ENCODE measurements around the gene AKR1E2. TPM values are rescaled to one million over a fixed set of nuclear protein-coding genes. Genes with fewer than 3 reads are reported as not detected.

Gene AKR1E2
- total and polyA plus RNA-seq, 4 donors = 1.5 to 7.5 (median 3.8) TPM

- TF ChIP-seq, protein P1, sequence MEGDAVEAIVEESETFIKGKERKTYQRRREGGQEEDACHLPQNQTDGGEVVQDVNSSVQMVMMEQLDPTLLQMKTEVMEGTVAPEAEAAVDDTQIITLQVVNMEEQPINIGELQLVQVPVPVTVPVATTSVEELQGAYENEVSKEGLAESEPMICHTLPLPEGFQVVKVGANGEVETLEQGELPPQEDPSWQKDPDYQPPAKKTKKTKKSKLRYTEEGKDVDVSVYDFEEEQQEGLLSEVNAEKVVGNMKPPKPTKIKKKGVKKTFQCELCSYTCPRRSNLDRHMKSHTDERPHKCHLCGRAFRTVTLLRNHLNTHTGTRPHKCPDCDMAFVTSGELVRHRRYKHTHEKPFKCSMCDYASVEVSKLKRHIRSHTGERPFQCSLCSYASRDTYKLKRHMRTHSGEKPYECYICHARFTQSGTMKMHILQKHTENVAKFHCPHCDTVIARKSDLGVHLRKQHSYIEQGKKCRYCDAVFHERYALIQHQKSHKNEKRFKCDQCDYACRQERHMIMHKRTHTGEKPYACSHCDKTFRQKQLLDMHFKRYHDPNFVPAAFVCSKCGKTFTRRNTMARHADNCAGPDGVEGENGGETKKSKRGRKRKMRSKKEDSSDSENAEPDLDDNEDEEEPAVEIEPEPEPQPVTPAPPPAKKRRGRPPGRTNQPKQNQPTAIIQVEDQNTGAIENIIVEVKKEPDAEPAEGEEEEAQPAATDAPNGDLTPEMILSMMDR (IDR thresholded peaks at IDR 0.05; ENCODE audit: control extremely low read depth, extremely low read depth) = no peak
- ATAC-seq (ENCODE audit: insufficient read depth, low FRiP score) = no peak
- Histone ChIP-seq H3K9me3 (ENCODE audit: control insufficient read depth in 4 of 4, insufficient read depth in 3 of 4, low read length in 3 of 4) (no peaks in the 10 kb centered on the region), H3K4me1 (ENCODE audit: control insufficient read depth in 5 of 5, insufficient read depth in 5 of 5, low read length in 5 of 5) (no peaks in the 10 kb centered on the region), H3K27ac (ENCODE audit: low read depth in 1 of 2, low read length in 1 of 2) (no peak overlapping the region), H3K4me3 (no peak overlapping the region), H3K27me3 (ENCODE audit: control insufficient read depth in 3 of 3, insufficient read depth in 3 of 3, low read length in 2 of 3) (no peaks in the 10 kb centered on the region), H3K36me3 (ENCODE audit: control insufficient read depth in 4 of 4, insufficient read depth in 4 of 4, low read length in 4 of 4) (no peaks in the 10 kb centered on the region), H3K9ac (ENCODE audit: insufficient read depth in 1 of 2, low read length in 2 of 2) (no peak overlapping the region)
- no peak for DNase-seq
- 54 to 72% methylated on average over 1 of the region's 1 CpG for WGBS, 2 donors
Observed at GRCh38 chr10:4792381-4792780, 33.6 kb upstream of the AKR1E2 start.

DNA sequence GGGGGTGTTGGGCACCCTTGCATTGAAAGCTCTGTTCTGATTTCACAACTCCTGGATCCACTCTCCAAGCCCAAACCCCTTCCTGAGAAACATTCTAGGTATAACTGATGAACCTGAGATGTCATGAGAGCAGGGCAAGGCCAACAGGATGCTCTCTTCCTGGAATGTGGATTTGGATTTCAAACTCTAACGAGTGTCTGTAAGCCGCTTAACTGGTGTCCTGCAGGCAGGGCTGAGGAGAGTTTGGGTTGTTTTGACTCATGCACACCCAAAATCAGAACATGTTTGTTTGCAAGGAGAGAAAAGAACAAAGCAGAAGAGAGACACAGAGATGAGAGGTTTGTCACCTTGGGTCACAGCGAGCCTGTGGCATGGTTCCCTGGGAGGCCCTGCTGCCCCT is 24.6 kb upstream of the AKR1E2 start:
- Histone ChIP-seq H3K4me1 (ENCODE audit: control insufficient read depth in 5 of 5, insufficient read depth in 5 of 5, low read length in 5 of 5) (no peaks in the 10 kb centered on the region), H3K27me3 (ENCODE audit: control insufficient read depth in 3 of 3, insufficient read depth in 3 of 3, low read length in 2 of 3) (no peaks in the 10 kb centered on the region), H3K9ac (ENCODE audit: insufficient read depth in 1 of 2, low read length in 2 of 2) (no peak overlapping the region), H3K4me3 (no peak overlapping the region), H3K27ac (ENCODE audit: low read depth in 1 of 2, low read length in 1 of 2) (no peak overlapping the region), H3K9me3 (ENCODE audit: control insufficient read depth in 4 of 4, insufficient read depth in 3 of 4, low read length in 3 of 4) (peaks cover 0 to 2% (median 0%) of the 10 kb centered on the region in 4 donors), H3K36me3 (ENCODE audit: control insufficient read depth in 4 of 4, insufficient read depth in 4 of 4, low read length in 4 of 4) (no peaks in the 10 kb centered on the region)
- TF ChIP-seq, protein P1 (IDR thresholded peaks at IDR 0.05; ENCODE audit: control extremely low read depth, extremely low read depth) = no peak
- DNase-seq = no peak
- ATAC-seq (ENCODE audit: insufficient read depth, low FRiP score) = no peak
- WGBS, 2 donors = 88 to 92% methylated on average over 3 of the region's 3 CpGs

GRCh38 chr10:4802711-4803487 is 23.1 kb upstream of the AKR1E2 start:
- Histone ChIP-seq H3K27ac (ENCODE audit: low read depth in 1 of 2, low read length in 1 of 2) (no peak overlapping the region), H3K9ac (ENCODE audit: insufficient read depth in 1 of 2, low read length in 2 of 2) (no peak overlapping the region), H3K36me3 (ENCODE audit: control insufficient read depth in 4 of 4, insufficient read depth in 4 of 4, low read length in 4 of 4) (no peaks in the 10 kb centered on the region), H3K9me3 (ENCODE audit: control insufficient read depth in 4 of 4, insufficient read depth in 3 of 4, low read length in 3 of 4) (peaks cover 0 to 2% (median 0%) of the 10 kb centered on the region in 4 donors), H3K4me1 (ENCODE audit: control insufficient read depth in 5 of 5, insufficient read depth in 5 of 5, low read length in 5 of 5) (no peaks in the 10 kb centered on the region), H3K4me3 (no peak overlapping the region), H3K27me3 (ENCODE audit: control insufficient read depth in 3 of 3, insufficient read depth in 3 of 3, low read length in 2 of 3) (no peaks in the 10 kb centered on the region)
- ATAC-seq (ENCODE audit: insufficient read depth, low FRiP score) (no peak), DNase-seq (no peak)
- TF ChIP-seq, protein P1 (IDR thresholded peaks at IDR 0.05; ENCODE audit: control extremely low read depth, extremely low read depth) = no peak
- WGBS, 2 donors = 82 to 88% methylated on average over 6 of the region's 6 CpGs

All from lung (tissue), 12 donors.